ENCODE results near the gene OPTC.
"Not testable (repeated sequence)": the region's sequence is repeated elsewhere in the genome, so short reads cannot be mapped to it uniquely, and the experiment has no call there.

- not testable (repeated sequence) for TF ChIP-seq CTCF (IDR thresholded peaks at IDR 0.05 in 4 of 5, conservative IDR thresholded peaks at IDR 0.05 in 1 of 5); POLR2A (IDR thresholded peaks at IDR 0.05)
These were observed 46.4 kb upstream of the OPTC start for GRCh38 chr1:203447598-203447997.

Measured in gastrocnemius medialis (tissue), 4 donors.